B cell (primary cell): ENCODE measurements around the gene STX5.

Experiments
- EZH2 ChIP-seq: IDR thresholded peaks from 2 replicates; pipeline ENCODE4 v1.6.1; 2012; ENCODE audit warnings: borderline replicate concordance, low read depth, mild to moderate bottlenecking, moderate library complexity, low read length; ENCODE audit not compliant: insufficient read depth, poor library complexity, severe bottlenecking
- TF ChIP-seq, protein P1 (sequence below): fragments of 200-600 bp; IDR thresholded peaks from one replicate; pipeline ENCODE4 v1.8.0; 2022; ENCODE audit warnings: antibody characterized with exemption, mild to moderate bottlenecking

DNA sequence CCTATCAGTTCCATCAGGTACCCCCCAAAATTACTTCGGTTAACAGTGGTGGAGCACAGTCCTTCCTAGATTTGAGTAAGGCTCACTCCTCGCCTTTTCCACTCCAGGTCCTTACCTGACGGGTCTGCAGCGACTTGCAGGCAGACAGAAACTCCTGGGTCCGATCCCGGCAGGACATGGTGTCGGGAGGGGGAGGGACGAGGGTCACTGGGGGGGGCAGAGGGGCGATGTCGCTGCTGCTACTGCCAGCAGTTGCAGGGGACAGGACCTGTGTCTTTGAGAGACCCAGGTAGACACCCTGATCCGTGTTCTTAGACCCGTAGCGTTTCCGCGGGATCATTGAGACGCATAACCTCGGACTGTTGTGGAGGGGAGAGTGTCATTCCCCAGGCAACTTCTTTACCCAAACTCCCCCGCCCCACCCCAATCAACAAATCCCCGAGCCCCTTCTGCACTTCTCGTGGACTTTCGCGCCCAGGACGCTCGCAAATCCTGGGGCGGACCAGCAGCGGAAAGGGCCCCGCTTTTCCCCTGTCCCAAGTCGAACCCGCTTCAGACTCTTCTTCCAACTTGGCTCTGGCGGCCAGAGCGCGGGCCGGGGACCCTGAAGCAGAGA, 839 bp downstream of the STX5 start:
- TF ChIP-seq, protein P1, sequence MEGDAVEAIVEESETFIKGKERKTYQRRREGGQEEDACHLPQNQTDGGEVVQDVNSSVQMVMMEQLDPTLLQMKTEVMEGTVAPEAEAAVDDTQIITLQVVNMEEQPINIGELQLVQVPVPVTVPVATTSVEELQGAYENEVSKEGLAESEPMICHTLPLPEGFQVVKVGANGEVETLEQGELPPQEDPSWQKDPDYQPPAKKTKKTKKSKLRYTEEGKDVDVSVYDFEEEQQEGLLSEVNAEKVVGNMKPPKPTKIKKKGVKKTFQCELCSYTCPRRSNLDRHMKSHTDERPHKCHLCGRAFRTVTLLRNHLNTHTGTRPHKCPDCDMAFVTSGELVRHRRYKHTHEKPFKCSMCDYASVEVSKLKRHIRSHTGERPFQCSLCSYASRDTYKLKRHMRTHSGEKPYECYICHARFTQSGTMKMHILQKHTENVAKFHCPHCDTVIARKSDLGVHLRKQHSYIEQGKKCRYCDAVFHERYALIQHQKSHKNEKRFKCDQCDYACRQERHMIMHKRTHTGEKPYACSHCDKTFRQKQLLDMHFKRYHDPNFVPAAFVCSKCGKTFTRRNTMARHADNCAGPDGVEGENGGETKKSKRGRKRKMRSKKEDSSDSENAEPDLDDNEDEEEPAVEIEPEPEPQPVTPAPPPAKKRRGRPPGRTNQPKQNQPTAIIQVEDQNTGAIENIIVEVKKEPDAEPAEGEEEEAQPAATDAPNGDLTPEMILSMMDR, result no peak
- no peak for TF ChIP-seq EZH2
